GM21526 (cell line): ENCODE results near the gene ALDH1A3.

ENCODE experiments used
- ATAC-seq: cut with Tn5 transposase; IDR thresholded peaks from one replicate; pipeline ENCODE4 v1.9.1; 2021; ENCODE audit warnings: moderate library complexity; ENCODE audit not compliant: unreplicated experiment, low FRiP score

ALDH1A3 gene

DNA sequence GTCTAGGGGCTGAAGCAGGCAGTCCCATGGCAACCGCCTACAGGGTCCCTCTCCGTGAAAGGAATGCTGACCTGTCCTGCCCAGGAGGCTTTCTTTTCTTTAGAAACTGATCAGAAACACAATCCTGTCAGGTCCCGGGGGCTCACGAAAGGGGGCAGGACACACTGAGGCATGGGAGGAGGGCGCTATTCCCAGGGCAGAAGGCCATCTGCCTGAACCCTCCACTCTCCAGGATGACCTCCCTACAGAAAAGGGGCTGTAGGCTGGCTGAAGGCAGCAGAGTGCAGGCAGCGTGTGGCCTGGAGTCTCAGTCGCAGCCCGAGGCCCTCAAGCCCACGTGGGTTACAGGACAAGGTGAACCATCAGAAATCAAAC is 21.2 kb downstream of the ALDH1A3 start:
- ATAC-seq = no peak

DNA sequence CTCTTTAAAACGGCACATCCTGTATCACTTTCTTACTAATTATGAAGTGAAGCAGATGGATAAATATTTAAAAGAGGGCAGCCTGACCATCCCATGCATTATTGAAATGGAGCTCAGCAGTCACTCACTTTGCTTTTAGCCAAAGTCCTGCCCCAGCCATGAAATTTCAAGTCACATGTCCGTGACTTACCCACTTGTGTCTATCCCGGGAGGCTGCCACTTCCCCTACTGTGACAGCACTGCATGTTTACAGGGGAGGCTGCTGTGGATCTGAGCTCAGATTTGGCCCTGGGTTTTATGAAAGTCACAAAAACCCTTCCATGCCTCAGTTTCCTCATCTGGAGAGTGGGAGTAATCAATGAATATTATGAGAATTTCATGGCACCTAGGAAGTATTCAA is 21.7 kb downstream of the ALDH1A3 start:
- ATAC-seq = no peak

GRCh38 chr15:100901702-100902435 is 22.2 kb downstream of the ALDH1A3 start:
- ATAC-seq = no peak

DNA sequence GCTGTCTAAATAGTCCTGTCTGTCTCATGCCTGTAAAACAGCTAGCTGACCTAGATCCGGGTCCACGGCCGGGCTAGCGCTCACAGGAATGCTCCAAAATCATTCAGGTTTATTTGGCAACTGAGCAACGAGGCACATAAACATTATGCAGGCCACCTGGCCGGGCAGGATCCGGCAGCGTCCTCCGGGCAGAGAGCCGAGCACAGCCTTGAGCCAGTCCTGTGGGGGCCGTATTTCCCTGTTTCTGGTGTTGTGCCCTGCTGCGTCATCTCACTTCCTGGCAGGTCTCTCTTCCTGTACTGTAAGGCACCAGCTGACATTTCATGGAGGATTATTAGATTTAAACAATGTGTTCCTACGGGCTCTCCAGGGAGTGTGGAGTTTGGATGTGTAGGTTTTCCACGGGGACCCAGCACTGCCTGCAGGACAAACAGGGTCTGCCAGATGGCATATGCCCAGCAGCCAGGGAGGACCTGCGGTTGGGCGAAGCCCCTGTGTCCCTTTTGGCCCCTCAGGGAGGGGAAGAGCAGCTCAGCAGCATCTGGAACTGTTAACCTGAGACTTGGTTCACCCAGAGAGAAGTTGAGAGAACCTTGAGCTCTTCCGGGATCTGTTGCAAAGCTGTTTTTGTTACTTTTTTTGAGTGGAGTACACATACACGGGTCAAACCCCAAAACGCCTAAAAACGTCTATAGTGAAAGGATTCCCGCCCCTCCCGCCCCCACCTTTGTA is 23.0 kb downstream of the ALDH1A3 start:
- ATAC-seq = no peak

- ATAC-seq = no peak
These were observed 23.5 kb downstream of the ALDH1A3 start for GRCh38 chr15:100903168-100903554.

GRCh38 chr15:100905850-100906249 is 26.2 kb downstream of the ALDH1A3 start:
- no peak for ATAC-seq

GRCh38 chr15:100908466-100908865 is 28.8 kb downstream of the ALDH1A3 start:
- no peak for ATAC-seq

DNA sequence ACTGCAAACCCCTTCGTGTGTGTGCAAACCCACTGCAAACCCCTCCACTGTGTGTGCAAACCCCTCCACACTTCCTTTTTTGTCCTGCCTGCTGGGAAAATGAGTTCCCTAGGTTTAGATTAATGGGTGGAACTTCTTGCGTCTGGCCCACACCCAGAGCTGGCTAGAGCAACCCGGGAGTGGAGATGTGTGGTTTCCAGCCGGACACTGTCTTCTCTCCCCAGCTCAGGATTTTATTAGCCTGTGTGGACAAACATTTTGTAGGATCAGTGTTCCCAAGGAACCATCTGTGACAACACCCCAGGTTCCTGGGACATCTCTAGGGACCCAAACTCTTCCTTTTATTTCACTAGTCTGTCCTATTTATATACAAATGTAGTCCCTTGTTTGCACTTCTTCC is 29.9 kb downstream of the ALDH1A3 start:
- no peak for ATAC-seq

DNA sequence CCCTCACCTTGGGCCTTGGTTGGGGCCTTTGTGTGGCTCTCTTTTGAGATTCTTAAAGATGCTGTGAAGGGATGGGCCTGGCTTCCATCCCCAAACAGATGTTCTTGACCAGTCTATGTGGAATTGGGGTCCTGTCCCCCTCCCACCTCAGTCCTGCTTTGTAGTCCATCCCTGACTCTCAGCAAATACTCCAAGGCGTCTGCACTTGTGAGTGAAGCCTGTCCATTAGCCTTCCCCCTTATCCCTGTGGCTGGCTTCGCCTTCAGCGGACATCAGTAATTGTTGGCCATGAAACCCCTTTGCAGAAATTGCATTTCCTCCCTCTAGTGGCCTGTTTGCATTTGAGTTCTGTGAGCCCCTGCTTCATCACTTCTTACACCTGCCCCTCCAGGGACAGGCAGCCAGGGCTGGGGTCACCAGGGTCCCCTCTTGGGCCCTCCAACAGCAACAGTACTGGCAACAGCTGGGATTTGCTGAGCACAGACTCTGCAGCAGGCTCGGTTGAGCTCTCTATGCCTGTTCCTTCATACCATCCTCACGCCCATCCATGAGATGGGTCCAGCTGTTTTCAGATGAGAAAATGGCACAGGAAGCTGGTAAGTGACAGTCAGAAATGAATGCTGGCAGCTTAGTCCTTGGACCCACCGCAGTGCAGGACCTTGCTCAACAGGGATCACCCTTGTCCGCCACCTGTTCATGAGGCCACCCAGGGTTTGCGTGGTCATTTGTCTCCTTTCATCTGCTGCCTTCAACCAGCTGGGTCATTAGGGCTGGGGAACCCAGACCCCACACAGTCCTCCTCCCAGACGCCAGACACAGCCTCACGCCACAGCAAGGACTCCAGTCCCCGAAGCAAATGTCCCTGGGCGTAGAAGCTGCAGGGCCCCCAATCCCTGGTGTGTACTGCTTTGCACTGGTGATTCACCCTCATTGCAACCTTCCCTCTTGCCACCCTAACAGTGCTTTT is 30.6 kb downstream of the ALDH1A3 start:
- no peak for ATAC-seq

GRCh38 chr15:100911086-100911485 is 31.5 kb downstream of the ALDH1A3 start:
- ATAC-seq = no peak

- no peak for ATAC-seq
These were observed 34.3 kb downstream of the ALDH1A3 start for GRCh38 chr15:100913961-100914360.

GRCh38 chr15:100914876-100915275 is 35.2 kb downstream of the ALDH1A3 start:
- ATAC-seq = no peak

DNA sequence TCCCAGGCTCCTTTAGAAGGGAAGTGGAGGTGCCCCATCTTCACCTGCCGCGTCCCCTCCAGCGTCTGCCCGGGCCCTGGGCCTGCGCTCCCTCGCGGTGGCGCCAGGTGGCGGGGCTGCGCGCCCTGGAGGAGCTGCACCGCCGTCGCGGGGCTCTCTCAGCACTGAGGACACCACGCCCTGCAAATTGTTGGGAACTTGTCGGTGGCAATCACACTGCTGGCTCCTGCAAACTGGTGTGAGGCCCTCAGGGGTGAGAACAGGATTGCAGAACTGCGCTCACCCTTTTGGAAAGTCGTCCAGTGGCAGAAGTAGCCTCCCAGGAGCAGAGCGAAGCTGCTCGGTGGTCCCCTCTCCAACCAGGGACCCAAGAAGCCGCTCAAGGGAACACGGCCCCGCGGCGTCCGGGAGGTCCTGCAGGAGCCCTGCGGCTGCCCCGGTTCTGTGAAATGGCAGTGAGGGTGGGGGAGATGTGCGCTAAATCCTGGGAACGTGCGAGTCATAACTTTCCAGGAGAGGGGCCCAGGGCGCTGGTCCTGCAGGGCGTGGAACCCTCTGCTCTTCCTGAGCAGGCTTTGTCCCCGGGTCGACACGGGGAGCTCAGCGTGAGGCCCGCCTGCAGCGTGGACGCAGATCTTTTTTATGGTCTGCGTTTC is 38.5 kb downstream of the ALDH1A3 start:
- peak; percentile 64 for ATAC-seq

- no peak for ATAC-seq
These were observed 39.3 kb downstream of the ALDH1A3 start, which contains the start of gene LRRK1 for GRCh38 chr15:100918690-100919480. Gene LRRK1 (plus strand): TSS chr15:100919357. CDS start chr15:100924633, 5,276 bp downstream.

- ATAC-seq = no peak
These were observed 40.1 kb downstream of the ALDH1A3 start for GRCh38 chr15:100919481-100920405.

DNA sequence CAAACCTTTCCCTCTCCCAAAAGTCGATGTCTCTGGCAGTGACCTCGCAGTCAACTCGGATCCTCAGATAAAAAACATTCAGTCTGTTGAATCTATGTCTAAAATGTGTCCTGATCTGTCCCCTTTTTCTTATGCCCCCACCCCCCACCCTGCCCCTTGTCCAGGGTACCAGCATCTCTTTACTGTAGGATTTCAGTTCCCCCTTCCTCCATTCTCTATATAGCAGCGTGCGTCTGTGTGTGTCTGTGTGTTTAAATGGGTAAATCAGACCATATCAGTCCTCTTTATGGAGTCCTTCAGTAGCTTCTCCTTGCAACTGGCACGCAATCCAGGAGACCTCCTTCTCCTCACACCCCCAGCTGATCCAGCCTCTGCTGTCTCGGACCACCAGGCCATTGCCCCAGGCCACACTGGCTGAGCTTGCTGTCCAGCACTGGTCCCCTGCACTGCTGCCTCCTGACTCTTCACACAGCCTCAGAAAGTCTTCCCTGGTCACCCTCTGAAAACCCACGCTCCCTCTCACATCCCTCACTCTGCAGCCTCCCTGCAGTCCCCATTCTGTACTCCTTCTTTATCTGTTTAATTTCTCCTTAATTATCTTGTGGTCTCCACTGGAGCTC is 41.0 kb downstream of the ALDH1A3 start:
- ATAC-seq = peak; percentile 21

DNA sequence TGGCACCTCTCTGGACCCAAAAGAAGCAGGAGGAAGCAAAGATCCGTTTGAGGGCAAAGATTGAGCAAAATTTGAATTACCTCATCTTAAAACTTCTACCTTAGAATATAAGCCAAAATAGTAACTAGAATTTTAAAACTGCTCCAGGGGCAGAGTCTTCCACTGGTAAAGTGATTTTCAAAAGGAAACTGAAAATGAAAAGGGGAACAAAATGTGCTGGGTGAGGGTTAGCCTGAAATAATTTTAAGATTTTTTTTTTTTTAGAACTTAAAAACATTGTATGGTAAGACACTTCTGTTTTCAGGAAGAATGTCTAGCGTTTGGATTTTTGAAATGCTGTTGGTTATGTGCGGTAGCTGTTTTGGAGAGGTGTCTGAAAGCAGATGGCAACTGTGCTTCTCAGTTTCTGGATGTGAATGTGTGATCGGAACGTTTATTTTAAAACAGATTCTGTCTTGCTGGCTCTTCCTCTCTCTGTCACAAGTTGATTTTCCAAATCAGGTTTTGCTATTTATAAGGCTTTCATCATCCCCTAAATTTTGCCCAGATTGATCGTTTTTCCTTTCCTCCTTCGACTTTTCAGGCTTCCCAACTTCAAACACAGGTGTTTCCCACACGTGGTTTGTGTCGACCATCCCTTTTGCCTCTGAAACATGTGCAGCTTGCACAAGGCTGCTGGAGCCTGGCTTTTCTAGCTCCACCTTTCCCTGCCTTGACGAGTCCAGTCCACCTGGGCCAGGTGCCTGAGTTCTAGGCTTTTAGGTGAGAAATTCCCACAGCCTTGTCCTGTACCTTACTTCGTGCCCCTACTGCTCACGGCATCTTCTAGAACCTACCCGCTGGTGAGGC is 42.8 kb downstream of the ALDH1A3 start:
- no peak for ATAC-seq
